Measurements from ENCODE around the gene TTL.
A peak's percentile ranks its signal among the peaks of the same experiment; 100 is the strongest.
"Not testable (repeated sequence)": the region's sequence is repeated elsewhere in the genome, so short reads cannot be mapped to it uniquely, and the experiment has no call there.

The TTL gene

DNA sequence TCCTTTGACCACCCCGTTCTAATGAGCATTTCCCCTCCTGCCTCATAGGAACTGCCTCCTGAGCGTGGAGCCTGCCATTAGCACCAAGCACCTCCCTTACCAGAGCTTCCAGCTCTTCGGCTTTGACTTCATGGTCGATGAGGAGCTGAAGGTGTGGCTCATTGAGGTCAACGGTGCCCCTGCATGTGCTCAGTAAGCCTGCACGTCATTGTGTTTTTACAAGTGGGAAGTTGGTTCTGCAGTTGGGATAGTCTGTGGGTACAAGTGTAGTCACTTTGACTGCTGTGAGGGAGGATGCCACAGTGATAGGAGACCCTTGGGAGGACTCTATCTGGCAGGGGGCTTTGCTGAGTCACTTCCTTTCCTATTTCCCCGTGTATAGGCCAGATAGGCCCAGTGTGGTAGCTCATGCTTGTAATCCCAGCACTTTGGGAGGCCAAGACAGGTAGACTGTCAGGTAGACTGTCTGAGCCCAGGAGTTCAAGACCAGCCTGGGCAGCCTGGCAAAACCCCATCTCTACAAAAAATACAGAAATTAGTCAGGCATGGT lies 38.4 kb downstream of the TTL start:
- DNase-seq (ENCODE audit: low spot score), result no peak

DNA sequence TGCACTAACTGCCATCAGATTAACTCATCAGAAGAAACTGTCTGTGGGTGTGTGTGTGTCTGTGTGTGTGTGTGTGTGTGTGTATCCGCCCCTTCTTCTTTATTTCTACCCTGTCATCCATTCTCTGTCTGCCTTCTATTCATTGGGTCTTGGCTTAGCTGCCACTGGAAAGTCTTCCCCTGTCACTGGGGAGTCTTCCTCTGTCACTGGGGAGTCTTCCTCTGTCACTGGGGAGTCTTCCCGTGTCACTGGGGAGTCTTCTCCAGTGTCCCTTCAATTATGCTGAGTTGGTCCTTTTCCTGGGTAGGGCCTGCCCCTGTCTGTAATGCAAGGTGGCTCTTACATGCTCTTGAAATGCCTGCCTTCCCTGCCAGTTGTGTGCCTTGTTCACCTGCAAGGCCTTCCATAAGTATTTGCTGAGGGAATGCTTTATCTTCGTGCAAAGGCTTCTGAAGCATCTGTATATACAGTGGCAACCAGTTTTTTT lies 41.4 kb downstream of the TTL start:
- no peak for DNase-seq (ENCODE audit: low spot score)

DNA sequence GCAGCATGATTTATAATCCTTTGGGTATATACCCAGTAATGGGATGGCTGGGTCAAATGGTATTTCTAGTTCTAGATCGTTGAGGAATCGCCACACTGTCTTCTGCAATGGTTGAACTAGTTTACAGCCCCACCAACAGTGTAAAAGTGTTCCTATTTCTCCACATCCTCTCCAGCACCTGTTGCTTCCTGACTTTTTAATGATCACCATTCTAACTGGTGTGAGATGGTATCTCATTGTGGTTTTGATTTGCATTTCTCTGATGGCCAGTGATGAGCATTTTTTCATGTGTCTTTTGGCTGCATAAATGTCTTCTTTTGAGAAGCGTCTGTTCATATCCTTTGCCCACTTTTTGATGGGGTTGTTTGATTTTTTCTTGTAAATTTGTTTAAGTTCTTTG lies 42.3 kb downstream of the TTL start:
- not testable (repeated sequence) for DNase-seq (ENCODE audit: low spot score)

DNA sequence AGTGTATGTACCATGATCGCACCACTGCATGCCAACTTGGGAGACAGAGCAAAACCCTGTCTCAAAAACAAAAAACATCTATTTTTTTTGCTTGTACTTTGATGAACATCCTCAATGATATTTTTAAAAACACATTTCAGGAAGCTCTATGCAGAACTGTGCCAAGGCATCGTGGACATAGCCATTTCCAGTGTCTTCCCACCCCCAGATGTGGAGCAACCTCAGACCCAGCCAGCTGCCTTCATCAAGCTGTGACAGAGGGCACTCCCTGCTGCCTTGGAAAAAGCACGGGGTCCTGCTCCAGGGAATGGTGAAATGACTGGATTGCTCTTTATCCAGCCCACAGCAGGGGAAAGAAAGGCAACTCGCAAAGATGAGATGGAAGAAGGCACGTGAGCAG lies 46.6 kb downstream of the TTL start:
- no peak for DNase-seq (ENCODE audit: low spot score)

DNA sequence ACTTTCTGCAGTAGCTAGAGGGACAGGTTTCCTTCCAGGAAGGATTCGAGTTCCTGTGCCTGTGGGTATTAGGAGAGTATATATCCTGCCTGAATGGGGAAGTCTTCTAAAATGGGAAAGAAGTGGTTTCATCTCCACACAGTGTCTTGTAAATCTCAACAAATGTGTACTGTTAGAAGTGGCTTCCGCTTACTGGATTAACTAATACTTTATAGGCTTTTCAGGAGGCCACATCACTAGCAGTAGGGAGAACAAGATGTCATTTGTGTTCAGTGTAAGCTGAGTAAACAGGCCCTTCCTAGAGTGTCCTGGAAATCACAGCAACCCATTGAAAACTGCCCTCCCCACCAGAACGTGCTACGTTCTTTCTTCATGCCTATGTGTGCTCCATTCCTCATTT lies 47.8 kb downstream of the TTL start:
- no peak for DNase-seq (ENCODE audit: low spot score)

DNA sequence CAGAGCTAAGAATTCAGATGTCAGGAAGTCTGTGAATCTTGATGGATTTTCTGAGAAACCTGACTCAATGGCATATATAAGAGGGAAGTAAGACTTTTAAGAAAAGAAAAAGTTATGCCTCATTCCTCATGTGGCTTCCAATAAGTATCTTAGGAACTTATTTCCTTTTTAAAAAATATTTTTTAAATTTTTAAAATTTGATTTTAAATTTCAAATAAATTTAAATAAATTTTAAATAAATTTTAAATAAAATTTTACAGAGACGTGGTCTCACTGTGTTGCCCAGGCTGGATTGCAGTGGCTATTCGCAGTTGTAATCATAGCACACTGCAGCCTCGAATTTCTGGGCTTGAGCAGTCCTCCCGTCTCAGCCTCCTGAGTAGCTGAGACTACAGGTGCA lies 48.8 kb downstream of the TTL start:
- no peak for DNase-seq (ENCODE audit: low spot score)

DNA sequence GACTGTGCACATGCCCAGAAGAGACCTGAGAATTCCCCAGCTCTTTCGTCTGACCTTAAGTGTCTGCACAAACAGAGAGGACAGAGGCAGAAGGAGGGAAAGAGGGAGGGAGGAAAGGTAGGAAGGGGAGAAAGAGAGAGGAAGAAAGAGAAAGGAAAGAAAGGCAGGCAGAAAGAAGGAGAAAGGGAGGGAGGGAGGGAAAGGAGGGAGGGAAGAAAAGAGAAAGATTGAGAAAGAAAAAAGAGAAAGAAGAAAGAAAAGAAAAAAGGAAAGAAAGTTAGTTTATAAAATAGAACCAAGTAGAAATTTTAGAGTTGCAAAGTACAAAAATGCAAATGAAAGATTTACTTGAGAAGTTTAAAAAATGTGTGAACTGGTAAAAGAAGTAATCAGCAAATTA lies 52.9 kb downstream of the TTL start:
- DNase-seq (ENCODE audit: low spot score), result no peak

DNA sequence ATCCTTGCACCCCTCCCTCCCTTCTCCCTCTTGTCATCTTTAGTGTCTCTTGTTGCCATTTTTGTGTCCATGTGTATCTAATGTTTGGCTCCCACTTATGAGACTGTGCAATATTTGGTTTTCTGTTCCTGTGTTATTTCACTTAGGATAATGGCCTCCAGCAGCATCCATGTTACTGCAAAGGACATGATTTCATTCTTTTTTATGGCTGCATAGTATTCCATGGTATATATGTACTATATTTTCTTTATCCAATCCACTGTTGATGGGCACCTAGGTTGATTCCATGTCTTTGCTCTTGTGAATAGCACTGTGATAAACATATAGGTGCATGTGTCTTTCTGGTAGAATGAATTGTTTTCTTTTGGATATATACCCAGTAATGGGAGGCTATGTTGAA lies 54.7 kb downstream of the TTL start:
- DNase-seq (ENCODE audit: low spot score), result not testable (repeated sequence)

DNA sequence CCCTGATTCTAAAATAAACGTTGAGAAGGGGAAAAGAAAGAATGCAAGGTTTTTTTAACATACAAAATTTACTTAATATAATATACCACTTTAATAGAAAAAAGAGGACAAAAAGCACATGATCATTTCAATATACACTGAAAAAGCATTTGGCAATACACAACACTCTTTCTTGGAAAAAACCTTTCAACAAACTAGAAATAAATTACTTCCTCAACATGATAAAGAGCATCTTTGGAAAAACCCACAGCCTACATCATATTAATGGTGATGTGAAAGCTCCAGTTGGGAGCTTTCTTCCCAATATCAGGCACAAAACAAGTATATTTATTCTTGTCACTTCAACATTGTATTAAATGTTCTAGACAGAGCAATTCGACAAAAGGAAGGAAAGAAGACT lies 57.4 kb downstream of the TTL start:
- no peak for DNase-seq (ENCODE audit: low spot score)

DNA sequence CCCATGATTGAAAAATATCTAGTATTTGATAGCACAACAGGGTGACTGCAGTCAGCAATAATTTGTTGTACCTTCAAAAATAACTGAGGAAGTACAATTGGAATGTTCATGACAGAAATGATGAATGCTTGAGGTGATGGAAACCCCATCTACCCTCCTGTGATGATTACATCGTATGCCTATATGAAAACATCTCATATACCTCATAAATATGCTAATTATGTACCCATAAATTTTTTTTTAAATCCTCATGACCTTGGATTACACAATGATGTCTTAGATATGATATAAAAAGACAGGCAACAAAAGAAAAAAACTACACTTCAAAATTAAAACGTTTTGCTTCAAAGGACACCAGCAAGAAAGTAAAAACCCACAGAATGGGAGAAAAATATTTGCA lies 59.0 kb downstream of the TTL start:
- DNase-seq (ENCODE audit: low spot score), result no peak

DNA sequence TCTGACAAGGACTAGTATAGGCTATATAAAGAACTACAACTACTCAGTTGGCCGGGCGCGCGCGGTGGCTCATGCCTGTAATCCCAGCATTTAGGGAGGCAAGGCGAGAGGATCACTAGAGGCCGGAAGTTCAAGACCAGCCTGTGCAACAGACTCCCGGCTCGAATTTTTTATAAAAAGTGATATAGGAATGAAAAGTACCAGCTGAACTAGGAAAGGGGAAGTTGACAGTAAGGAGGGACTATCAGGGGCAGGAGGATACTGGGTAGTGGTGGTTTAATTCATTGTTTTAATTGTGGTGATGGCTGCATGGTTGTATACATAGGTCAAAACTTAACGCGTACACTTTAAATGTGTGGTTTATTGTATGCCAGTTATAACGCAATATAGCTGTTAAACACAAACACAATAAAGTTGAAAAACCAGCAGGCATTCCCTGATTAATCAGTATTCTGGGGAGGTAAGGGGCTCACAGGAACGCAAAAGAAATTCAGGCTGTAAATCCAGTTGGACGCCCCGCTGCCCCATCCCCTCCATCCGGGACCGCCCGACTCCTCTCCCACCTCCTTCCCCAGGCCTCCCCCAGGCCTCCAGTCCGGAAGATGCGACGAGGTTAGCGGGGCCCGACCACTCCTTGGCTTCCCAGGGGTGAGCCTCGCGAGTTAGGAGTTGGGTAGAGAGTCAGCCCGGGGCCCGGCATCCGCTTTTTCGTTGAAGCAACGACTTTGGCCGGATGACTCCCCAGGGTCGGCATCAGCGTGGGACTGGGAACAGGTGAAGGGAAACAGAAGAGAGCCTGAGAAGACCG lies 59.6 kb downstream of the TTL start:
- DNase-seq (ENCODE audit: low spot score), result peak; percentile 73

DNA sequence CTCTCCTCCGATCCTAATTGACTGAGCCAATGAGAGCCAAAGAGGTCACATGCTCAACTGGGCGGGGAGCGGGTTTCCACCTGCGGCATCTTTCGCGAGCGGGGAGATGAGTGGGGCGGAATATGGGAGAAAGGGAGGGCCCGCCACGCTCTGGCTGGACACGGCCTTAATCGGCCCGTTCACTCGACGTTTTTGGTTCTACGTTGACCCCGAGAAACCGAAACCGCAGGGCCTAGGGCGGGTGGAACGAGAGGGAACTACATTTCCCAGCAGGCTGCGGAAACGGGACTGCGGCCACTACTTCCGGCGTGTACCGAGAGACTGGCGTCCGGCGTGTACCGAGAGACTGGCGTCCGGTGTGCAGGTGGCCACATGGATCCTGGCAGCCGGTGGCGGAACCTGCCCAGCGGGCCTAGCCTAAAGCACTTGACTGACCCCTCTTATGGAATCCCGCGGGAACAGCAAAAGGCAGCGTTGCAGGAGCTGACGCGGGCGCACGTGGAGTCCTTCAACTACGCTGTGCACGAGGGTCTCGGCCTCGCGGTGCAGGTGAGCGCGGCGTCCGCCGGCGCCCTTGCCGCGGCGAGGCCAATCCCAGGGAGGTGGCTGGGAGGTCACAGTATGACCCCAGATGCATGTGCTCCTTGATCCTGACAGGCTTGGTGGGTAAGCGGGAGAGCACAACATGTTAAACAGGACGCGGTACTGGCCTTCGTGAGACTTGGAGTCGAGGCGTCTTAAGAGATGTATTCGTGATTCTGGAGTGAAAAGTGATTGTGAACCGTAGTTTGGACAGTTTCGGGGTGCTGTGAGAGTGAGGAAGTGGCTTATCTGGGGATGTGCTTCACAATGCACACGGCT lies 60.4 kb downstream of the TTL start, which contains the start of gene POLR1B:
Gene POLR1B (plus strand): TSS at position 343 of the 861 bp plus-strand sequence. CDS start 30 bp downstream, at position 373.
- DNase-seq (ENCODE audit: low spot score), result peak; percentile 76

DNA sequence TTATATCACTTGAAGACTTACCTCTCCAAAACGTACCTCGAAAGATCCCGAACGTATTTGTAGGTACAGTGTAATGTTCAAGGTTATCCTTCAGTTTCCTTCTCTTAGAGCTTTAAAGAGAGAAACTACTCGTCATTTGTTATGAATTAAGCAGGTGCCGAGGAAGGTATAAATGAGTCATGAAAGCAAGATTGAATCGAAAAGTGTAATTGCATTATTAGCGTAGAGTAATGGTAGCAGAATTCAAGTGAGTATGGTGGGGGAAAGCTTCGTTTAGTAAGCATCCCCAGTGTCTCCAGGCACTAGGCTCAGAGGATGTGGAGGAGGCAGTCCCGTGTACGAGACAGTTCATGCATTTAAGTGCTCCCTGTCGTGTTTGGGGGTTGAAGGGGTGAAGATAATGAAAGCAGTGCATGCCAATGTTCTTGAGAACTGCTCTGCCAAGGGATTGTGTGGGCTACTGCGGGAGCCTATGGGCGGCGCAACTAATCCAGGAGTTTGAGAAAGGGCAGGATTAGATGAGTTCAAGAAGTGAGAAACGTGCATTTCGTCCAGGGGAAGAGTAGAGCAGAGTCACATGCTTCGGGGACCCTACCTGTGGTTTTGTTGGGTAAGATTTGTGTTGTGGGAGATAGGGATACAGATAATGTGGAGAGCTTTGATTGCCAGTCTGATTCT lies 61.2 kb downstream of the TTL start:
- DNase-seq (ENCODE audit: low spot score), result peak; percentile 13

DNA sequence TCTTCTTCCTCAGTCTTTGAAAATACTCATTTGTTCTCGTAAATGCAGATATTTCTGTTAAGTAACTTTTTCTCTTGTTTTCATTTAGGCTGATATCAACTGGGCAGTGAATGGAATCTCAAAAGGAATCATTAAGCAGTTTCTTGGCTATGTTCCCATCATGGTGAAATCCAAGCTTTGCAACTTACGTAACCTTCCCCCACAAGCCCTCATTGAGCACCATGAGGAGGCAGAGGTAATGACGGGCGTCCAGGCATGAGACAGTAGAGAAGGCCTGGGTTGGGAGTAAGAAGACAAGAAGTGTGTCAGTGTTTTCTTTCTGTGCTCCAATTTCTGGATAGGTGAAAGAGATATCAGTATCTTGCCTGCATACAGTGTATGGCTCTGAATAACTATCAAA lies 65.4 kb downstream of the TTL start:
- DNase-seq (ENCODE audit: low spot score), result peak; percentile 23

DNA sequence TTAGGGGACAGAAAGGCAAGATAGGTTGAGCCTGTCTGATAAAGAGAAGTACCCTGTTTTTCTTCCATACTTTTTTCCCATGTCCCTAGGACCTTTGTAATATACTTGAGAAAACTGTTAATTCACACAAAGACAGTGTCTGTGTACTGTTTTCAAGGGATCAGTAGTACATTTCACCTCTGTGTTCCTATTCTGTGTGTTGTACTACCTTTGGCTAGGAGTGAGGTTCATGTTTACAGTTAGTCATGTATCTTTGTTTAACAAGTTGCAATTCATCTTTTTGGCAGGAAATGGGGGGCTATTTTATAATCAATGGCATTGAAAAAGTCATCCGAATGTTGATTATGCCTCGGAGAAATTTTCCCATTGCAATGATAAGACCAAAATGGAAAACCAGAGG lies 67.0 kb downstream of the TTL start:
- DNase-seq (ENCODE audit: low spot score), result no peak

DNA sequence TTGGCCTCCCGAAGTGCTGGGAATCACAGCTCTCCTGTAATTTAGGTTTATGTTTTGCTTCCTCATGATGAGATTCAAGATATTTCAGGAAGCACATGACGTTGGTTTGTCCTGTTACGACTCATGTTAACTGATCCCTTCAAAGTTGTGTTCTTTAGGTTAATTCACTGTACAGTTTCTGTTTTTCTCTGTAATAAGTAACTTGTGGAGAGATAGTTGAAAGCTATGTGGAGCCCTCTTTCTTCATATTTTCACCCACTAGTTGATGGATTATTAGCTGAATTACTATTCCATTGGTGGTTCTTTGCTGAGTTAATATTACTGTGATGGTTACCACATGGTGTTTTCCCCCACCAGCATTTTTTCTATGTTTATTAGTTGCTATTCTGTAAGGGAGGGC lies 84.1 kb downstream of the TTL start:
- DNase-seq (ENCODE audit: low spot score), result no peak

DNA sequence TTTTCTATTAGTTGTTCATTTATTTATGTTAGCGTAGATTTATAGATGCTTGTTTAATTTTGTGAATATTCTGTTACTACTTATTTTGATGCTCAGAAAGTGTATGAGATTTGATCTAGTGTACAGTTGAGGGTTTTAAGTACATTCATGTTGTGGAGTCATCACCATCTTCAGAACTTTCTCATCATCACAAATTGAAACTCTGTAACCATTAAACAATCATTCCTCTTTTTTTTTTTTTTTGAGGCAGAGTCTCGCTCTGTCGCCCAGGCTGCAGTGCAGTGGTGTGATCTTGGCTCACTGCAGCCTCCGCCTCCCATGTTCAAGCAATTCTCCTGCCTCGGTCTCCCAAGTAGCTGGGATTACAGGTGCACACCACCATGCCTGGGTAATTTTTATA lies 84.6 kb downstream of the TTL start:
- DNase-seq (ENCODE audit: low spot score), result not testable (repeated sequence)

DNA sequence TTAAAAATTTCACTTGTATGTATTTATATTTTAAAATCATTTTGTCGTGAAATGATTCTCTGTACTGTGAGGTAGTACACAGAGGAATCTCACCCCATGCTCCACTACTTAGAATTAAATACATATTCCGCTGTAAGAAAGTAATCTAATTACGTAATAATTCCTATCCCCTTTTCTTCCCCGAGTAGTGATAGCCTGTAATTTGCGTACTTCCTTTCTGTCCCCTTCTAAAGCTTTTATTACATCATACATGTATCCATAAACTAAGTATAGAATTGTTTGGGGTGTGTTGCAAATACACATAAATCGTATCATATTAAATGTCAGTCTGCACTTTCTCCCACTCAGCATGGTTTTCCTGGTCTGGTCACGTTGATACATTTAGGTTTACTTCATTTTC lies 90.0 kb downstream of the TTL start:
- no peak for DNase-seq (ENCODE audit: low spot score)

DNA sequence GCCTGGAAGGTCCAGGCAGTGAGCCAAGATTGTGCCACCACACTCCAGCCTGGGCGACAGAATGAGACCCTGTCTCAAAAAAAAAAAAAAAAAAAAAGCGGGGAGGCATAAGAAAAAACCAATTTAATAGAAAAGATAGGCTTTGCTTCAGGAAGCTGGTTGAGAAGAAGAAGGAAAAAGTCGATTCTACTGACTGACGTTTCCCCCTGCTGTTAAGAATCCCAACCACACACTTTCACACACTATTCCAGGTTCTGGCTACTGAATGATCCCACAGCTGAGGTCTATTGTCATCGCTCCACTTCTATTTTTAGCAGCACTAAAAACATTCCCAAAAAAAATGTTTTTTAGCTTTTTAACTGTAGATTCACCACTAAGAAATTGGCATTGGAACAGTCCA lies 95.8 kb downstream of the TTL start:
- peak; percentile 21 for DNase-seq (ENCODE audit: low spot score)

DNA sequence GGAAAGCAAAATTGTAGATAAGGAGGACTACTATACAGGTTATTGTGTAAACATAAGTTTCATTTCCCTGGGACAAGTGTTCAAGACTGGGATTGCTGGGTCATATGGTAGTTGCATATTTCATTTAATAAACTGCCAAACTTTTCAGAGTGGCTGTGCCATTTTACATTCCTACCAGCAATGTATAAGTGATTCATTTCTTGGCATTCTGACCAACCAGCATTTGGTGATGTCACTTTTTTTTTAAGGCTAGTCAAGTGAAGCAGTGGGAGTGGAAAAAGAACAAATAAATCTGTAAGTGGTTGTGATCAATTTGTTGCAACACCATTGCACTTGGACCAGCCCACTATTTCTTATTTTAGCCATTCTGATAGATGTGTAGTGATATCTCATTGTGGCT lies 97.3 kb downstream of the TTL start:
- DNase-seq (ENCODE audit: low spot score), result no peak

DNA sequence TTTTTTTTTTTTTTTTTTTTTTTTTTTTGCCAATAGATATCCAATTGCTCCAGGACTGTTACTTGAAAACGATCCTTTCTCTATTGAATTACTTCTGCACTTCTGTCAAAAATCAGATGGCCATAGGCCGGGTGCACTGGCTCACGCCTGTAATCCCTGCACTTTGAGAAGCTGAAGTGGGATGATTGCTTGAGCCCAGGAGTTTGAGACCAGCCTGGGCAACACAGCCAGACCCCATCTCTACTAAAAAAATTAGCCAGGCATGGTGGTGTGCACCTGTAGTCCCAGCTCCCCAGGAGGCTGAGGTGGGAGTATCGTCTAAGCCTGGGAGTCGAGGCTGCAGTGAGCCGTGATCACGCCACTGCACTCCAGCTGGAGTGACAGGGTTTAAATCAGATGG lies 98.1 kb downstream of the TTL start:
- no peak for DNase-seq (ENCODE audit: low spot score)

DNA sequence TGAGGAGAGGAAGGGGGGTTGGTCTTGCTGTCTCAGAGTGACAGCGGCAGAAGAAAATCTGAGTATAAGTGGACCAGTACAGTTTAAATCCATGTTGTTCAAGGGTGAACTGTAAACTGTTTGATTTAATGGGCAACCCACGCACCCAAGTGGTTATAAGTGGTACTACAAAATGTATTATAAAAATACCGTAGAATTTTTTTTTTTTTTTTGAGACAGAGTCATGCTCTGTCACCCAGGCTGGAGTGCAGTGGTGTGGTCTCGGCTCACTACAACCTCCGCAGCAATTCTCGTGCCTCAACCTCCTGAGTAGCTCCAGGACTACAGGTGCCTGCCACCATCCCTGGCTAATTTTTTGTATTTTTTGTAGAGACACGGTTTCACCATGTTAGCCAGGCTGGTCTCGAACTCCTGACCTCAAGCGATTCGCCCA lies 100.4 kb downstream of the TTL start:
- DNase-seq (ENCODE audit: low spot score), result peak; percentile 15
